OCI-LY1 (cell line): ENCODE measurements around the gene CAMTA1.

ENCODE experiments used
- H2AFZ ChIP-seq: fragments of 200-600 bp; sonication (generic), shearing (Covaris generic); 2 replicates; pipeline ENCODE4 v1.6.0; 2014; ENCODE audit warnings: antibody characterized with exemption, mild to moderate bottlenecking, low read length
- H3F3A ChIP-seq: fragments of 200-600 bp; sonication (generic), shearing (Covaris generic); 2 replicates; pipeline ENCODE4 v1.6.0; 2014; ENCODE audit warnings: mild to moderate bottlenecking, antibody characterized with exemption, low read length, moderate library complexity; ENCODE audit not compliant: insufficient read depth
- H3K27ac ChIP-seq: fragments of 200-600 bp; sonication (generic); 2 replicates; pipeline ENCODE4 v1.5.1; 2014; ENCODE audit warnings: low read length, mixed run types, mild to moderate bottlenecking, low read depth; ENCODE audit not compliant: poor library complexity, severe bottlenecking
- H3K27me3 ChIP-seq: fragments of 200-600 bp; sonication (generic); 2 replicates; pipeline ENCODE4 v1.6.0; 2014; ENCODE audit warnings: antibody characterized with exemption, mild to moderate bottlenecking, low read length, moderate library complexity; ENCODE audit not compliant: insufficient read depth
- H3K36me3 ChIP-seq: fragments of 200-600 bp; sonication (generic); 2 replicates; pipeline ENCODE4 v1.6.1; 2014; ENCODE audit warnings: mild to moderate bottlenecking, antibody characterized with exemption, low read length, moderate library complexity, mixed read lengths; ENCODE audit not compliant: insufficient read depth
- H3K4me1 ChIP-seq: fragments of 200-600 bp; sonication (generic); 2 replicates; pipeline ENCODE4 v1.5.1; 2014; ENCODE audit warnings: mild to moderate bottlenecking, low read length, moderate library complexity; ENCODE audit not compliant: insufficient read depth, severe bottlenecking
- H3K4me2 ChIP-seq: fragments of 200-600 bp; sonication (generic), shearing (Covaris generic); 2 replicates; pipeline ENCODE4 v1.6.1; 2014; ENCODE audit warnings: low read length
- H3K4me3 ChIP-seq: fragments of 200-600 bp; sonication (generic); 2 replicates; pipeline ENCODE4 v1.5.1; 2014; ENCODE audit warnings: low read length, low read depth, mild to moderate bottlenecking, mixed read lengths; ENCODE audit not compliant: poor library complexity, severe bottlenecking
- H3K79me2 ChIP-seq: fragments of 200-600 bp; shearing (Covaris generic); 2 replicates; pipeline ENCODE4 v1.6.1; 2016; ENCODE audit warnings: mixed run types, low read length, mixed read lengths; ENCODE audit not compliant: insufficient read depth
- H3K9ac ChIP-seq: fragments of 200-600 bp; sonication (generic), shearing (Covaris generic); 2 replicates; pipeline ENCODE4 v1.6.1; 2014; ENCODE audit warnings: mild to moderate bottlenecking, low read length, mixed read lengths
- H3K9me2 ChIP-seq: fragments of 200-600 bp; sonication (generic), shearing (Covaris generic); 2 replicates; pipeline ENCODE4 v1.6.1; 2014; ENCODE audit warnings: low read depth, mild to moderate bottlenecking, low read length, mixed read lengths
- H3K9me3 ChIP-seq: fragments of 200-600 bp; shearing (Covaris generic); 2 replicates; pipeline ENCODE4 v1.6.1; 2014; ENCODE audit warnings: low read length, mixed read lengths
- H4K20me1 ChIP-seq: fragments of 200-600 bp; sonication (generic), shearing (Covaris generic); 2 replicates; pipeline ENCODE4 v1.6.0; 2016; ENCODE audit warnings: mild to moderate bottlenecking, low read length; ENCODE audit not compliant: insufficient read depth
- EZH2 ChIP-seq: fragments of 200-600 bp; sonication (generic), shearing (Covaris generic); IDR thresholded peaks from 2 replicates; pipeline ENCODE4 v1.8.0; 2017; ENCODE audit warnings: borderline replicate concordance, mixed run types, mild to moderate bottlenecking, antibody characterized with exemption, low read length, moderate library complexity, mixed read lengths
- TF ChIP-seq, protein P1 (sequence below): fragments of 200-600 bp; sonication (generic), shearing (Covaris generic); IDR thresholded peaks from 2 replicates; pipeline ENCODE4 v1.5.1; 2017; ENCODE audit warnings: mild to moderate bottlenecking, antibody characterized with exemption, low read length, moderate library complexity, mixed read lengths

Gene CAMTA1

DNA sequence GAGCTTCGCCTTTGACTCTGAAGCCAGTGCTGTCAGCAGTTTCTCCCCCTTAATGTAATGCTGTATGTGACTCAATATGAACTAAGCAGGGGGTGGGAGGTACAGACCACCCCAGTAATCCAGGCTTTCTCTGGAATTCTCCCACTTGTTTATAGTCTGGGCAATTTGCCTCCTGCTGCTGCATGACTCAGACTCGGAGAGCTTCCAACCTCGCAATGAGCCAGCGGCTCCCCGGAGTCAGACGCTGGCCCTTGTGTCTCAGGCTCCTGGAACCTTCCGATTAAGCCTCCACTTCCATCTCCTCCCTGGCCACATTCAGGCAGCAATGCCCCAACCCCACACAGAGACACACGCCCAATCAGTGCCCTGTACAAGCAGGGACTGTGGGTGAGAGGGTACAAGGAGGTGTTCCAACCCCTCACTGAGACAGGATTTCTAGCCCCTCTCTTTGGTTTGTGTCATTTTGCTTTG, 514.1 kb downstream of the CAMTA1 start:
- Histone ChIP-seq H3K36me3 (no peaks in the 10 kb centered on the region), H3K4me2 (no peak overlapping the region), H3K27ac (no peak overlapping the region), H3K9me2 (no peaks in the 10 kb centered on the region), H2AFZ (no peak overlapping the region), H3K79me2 (no peaks in the 10 kb centered on the region), H3K4me1 (no peaks in the 10 kb centered on the region), H4K20me1 (no peaks in the 10 kb centered on the region), H3K4me3 (no peak overlapping the region), H3K27me3 (no peaks in the 10 kb centered on the region; the same call in 1 of the 2 replicates), H3F3A (no peaks in the 10 kb centered on the region), H3K9me3 (no peaks in the 10 kb centered on the region), H3K9ac (no peak overlapping the region)
- TF ChIP-seq EZH2 = no peak
- TF ChIP-seq, protein P1, sequence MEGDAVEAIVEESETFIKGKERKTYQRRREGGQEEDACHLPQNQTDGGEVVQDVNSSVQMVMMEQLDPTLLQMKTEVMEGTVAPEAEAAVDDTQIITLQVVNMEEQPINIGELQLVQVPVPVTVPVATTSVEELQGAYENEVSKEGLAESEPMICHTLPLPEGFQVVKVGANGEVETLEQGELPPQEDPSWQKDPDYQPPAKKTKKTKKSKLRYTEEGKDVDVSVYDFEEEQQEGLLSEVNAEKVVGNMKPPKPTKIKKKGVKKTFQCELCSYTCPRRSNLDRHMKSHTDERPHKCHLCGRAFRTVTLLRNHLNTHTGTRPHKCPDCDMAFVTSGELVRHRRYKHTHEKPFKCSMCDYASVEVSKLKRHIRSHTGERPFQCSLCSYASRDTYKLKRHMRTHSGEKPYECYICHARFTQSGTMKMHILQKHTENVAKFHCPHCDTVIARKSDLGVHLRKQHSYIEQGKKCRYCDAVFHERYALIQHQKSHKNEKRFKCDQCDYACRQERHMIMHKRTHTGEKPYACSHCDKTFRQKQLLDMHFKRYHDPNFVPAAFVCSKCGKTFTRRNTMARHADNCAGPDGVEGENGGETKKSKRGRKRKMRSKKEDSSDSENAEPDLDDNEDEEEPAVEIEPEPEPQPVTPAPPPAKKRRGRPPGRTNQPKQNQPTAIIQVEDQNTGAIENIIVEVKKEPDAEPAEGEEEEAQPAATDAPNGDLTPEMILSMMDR = no peak

DNA sequence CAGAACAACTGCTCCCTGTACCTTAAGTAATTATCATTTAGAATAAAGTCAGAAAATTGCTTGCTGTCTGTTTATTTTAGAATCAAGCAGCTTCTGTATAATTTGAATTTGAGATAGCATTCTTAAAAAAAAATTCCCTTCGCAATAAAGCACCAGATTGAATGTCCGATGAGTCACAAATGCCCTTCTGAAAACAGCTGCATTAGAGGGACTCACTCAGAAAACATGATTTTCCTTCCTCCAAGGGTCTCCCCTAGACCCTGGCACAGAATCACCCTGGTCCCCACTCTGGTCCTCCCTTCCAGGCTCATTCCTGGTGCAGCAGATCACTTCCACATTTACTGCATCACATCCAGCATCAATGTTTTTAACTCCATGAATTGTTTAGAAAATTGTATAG, 514.7 kb downstream of the CAMTA1 start:
- Histone ChIP-seq H3F3A (no peaks in the 10 kb centered on the region), H3K79me2 (no peaks in the 10 kb centered on the region), H3K4me3 (no peak overlapping the region), H3K4me2 (no peak overlapping the region), H3K27ac (no peak overlapping the region), H3K9me2 (no peaks in the 10 kb centered on the region), H3K9ac (no peak overlapping the region), H3K27me3 (no peaks in the 10 kb centered on the region; the same call in 1 of the 2 replicates), H3K4me1 (no peaks in the 10 kb centered on the region), H3K9me3 (no peaks in the 10 kb centered on the region), H4K20me1 (no peaks in the 10 kb centered on the region), H2AFZ (no peak overlapping the region), H3K36me3 (no peaks in the 10 kb centered on the region)
- no peak for TF ChIP-seq EZH2
- TF ChIP-seq, protein P1 = no peak

DNA sequence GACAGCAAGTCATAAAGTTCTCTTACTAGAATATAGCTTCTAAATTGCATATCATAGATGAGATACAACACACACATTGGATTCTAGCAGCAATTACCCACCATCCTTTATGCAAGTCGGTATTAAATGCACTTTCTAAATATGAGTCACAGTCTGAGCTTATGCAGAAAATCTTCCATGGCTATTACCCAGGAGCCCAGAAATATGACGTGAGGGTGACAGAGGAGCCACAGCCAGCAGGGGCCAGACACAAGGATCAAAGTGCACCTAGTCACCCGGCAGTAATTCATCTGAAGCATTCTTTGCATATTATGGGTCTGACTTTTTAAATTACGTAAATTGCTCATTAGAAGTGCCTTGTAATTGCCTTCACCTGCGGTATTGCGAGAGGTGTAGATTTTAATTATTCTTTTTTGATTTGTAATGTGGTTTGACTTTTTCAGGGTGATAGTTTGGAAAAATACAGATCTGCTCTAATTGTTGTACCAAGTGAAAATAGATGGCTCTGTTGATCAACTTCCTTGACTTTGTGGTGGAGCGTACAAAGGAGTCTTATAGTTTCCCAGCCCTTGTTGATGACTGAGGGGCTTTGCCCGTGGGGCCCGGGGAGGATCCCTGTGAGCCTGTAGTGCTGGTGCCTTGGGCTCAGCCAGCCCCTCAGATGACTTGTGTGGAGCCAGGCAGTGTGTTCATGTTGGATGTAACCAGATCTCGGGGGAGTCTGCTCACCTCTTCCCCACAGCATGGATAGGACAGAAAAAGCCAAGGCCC, 515.8 kb downstream of the CAMTA1 start:
- H3K4me1 ChIP-seq = no peaks in the 10 kb centered on the region
- H3F3A ChIP-seq = no peaks in the 10 kb centered on the region
- no peak overlapping the region for H2AFZ ChIP-seq
- H3K9me2 ChIP-seq = no peaks in the 10 kb centered on the region
- H3K4me3 ChIP-seq = no peak overlapping the region
- no peaks in the 10 kb centered on the region; the same call in 1 of the 2 replicates for H3K27me3 ChIP-seq
- no peaks in the 10 kb centered on the region for H3K9me3 ChIP-seq
- H4K20me1 ChIP-seq = no peaks in the 10 kb centered on the region
- no peak overlapping the region for H3K27ac ChIP-seq
- H3K36me3 ChIP-seq = no peaks in the 10 kb centered on the region
- H3K9ac ChIP-seq = no peak overlapping the region
- H3K79me2 ChIP-seq = no peaks in the 10 kb centered on the region
- no peak overlapping the region for H3K4me2 ChIP-seq
- TF ChIP-seq, protein P1 = no peak
